Stimulated activated CD8-positive, alpha-beta memory T cell treated with anti-CD3 and anti-CD28 coated beads, Interleukin-4, amount 100 ng/mL, for 1 hour (primary cell): ENCODE measurements around the gene TIMM17A.

Source experiments
- DNase-seq, 2 donors: peaks; one replicate each; pipeline ENCODE4 v3.0.0-alpha.2; 2020; ENCODE audit warnings: low read depth in 2 of 2, low spot score in 1 of 2

Gene TIMM17A

GRCh38 chr1:201955009-201955728 lies at the start of gene TIMM17A:
TSS of gene TIMM17A (plus strand) at chr1:201955503. CDS start at chr1:201955527, 24 bp downstream.
- DNase-seq, result peak; percentile 80 to 85

DNA sequence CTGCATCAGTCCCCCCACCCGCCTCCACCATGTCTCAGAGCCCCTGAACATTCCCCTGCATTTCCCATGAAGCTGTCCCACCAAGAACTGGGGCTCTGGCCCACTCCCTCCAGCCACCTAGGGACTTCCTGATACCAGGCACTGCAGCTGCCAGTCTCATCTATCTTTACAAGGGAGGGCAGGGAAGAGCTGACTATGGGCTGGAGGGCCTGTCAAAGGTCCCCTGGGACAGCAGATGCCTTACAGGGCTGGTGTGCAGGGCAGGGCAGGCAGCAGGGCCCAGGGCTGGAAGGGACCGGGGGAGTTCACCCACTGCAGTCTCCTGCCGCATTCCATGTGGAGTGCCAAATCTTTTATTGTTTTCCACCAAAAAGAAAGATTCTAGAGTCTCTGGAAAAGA lies 49.0 kb upstream of the TIMM17A start:
- no peak for DNase-seq

DNA sequence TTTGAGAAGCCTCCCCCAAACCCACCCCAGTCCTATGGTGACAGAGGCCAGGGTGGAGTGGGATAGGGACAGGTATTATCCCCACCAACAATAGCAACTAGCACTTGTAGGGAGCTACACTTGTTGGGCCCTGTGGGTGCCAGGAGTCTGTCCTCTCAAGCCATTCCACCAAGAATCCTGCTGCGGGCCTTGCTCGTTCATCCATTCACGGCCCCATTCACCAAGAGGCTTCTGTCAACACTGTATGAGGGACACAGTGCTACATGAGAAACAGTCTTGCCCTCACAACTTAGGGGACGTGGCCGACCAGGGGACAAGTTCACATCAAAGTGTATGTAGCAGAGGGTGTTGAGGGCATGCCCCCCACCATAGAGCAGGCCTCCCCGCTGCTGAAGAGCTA lies 47.7 kb upstream of the TIMM17A start:
- no peak for DNase-seq

- no peak for DNase-seq
These were observed 43.3 kb upstream of the TIMM17A start for GRCh38 chr1:201911826-201912571.

DNA sequence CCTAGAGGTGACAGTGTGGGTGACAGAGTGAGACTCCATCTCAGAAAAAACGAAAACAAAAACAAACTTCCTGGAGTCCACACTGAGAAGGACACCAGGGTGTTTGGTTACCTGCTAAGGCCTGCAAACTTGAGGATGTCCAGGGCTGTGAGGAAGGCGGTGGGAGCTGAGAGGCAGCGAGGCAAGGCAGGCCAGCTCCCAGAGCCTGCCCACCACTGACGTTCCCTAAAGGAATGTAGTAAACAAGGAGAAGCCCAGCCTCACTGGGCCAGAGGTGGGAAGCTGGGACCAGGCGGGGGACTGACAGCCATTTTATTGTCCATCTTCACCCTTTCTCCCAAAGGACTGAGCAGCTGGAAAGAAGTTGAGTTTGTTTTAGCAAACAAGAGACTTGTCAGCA lies 42.5 kb upstream of the TIMM17A start:
- no peak for DNase-seq

GRCh38 chr1:201914456-201915235 lies 40.7 kb upstream of the TIMM17A start:
- no peak for DNase-seq

- no peak for DNase-seq
These were observed 38.6 kb upstream of the TIMM17A start for GRCh38 chr1:201916649-201917249.

DNA sequence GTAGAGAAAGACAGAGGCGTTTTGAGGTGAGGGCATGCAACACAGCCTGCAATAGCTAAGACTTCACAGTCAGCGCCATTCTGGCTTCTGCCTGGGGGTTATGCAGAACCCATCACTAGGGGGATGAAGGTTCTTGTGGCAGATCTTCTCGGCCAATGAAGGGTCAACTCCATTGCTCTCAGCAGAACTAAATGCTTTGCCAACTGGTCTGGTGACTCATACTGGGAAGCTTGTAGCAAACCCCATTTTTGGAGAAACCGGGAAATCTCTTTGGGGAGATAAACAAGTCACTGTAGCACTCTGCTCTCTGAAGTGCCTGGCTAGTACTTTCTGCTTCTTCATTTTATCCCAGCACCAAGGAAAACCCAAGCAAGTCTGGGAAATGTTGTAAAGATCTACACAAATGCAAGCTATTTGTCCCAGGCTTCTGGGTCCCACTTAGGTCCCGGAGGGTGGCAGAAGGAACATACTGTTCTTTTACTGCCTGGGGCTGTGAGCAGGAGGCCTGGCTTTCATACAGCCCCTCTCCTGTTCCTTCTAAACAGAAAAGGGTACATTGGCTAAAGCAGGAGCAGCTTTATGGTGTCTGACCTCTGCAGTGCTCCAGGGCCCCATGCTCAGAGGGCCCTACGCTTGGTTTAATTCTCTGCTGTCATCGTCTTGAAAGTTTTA lies 37.8 kb upstream of the TIMM17A start:
- no peak for DNase-seq

GRCh38 chr1:201918343-201918742 lies 37.0 kb upstream of the TIMM17A start:
- DNase-seq, result no peak

DNA sequence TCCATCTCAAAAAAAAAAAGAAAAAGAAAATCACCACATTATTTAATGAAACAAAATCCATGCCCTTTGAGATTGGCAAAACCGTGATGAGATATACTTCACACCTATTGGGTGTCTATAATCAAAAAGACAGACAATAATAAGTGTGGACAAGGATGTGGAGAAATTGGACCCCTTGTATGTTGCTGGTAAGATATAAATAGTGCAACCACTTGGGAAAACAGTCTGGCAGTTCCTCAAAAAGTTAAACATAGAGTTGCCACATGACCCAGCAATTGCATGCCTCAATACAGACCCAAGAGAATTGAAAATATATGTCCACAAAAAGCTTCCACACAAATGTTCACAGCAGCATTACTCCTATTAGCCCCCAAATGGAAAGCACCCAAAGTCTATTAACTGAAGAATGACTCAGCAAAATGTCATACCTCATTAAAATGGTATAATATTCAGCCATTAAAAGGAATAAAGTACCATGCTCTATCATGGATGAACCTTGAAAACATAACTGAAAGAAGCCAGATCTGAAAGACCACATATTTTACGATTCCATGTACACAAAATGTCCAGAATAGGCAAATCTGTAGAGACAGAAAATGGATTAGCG lies 33.2 kb upstream of the TIMM17A start:
- DNase-seq, result no peak

DNA sequence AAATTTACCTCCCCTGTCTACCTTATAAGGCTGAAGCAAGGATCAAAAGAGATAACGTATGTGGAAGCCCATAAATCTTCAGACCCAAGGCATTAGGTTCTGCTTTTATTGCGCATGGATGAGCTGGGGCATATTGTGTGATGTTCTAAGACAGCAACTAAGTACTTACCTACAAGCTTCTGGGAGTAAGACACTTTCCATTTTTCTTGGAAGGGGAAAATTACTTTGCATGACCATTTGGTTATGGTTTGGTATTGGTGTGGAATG lies 30.1 kb upstream of the TIMM17A start:
- no peak for DNase-seq

- DNase-seq, result no peak
These were observed 29.2 kb upstream of the TIMM17A start for GRCh38 chr1:201925981-201926645.

DNA sequence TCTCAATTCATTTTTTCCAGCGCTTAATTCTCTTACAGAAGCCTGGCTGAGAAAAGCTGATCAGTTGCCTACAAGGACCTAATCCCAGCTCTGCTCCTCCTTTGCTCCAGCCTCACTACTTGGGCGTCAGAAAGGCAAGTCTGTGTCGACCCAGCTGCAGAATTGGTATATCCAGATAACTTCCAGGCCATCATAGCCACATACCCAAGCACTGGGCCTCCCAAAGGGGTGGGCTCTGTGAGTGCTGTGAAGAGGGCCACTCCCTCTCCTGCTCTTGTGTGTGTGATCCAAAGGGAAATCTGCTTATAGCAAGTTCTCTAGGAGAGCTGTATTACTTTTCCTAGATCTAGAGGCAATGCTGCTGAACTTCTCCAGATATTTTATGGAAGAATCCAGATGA lies 27.0 kb upstream of the TIMM17A start:
- no peak for DNase-seq

- no peak for DNase-seq
These were observed 25.2 kb upstream of the TIMM17A start for GRCh38 chr1:201930137-201930536.

DNA sequence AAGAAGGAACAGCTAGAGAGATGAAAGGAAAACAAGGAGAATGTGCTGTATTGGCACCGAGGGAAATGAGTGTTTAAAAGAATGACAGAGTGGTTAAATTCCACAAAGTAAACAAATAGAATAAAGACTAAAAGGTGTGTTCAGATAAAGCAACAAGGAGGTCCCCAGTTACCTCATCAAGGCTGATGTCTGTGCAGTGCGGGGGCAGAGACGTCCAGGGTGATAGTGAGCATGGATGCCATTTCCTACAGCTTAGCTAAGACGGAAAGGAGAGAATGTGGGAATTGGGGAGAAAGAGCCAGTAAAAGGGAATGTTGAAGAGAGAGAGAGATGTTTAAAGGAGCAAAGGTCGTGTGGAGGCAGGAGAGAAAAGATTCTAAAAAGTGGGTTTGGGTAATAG lies 24.5 kb upstream of the TIMM17A start:
- DNase-seq, result no peak

DNA sequence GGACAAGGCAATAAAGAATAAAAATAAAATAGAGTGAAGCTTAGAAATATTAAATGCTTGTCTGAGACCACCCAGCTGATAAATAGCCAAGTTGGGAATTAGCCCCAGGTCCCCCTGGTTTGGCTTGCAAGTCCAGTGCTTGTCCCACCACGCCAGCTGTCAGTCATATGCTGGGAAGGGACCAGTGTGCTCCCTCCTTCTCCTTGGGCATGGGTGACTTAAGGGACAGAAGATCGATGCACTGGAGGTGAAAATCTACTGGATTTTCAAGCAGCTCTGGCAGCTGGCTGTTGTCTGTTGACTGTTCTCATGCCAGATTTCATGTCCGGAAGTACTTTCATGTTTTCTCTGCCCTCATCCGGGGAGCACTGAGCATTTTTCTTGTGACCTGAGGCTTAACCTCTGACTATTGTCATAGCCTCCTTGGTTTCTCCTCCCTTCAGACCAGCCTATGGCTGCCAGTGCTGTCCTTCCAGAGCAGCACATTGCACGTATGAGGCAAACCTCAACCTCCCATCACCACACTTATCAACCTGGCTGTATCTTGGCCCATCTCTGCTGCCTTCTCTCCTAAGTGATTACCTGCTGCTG lies 21.4 kb upstream of the TIMM17A start:
- DNase-seq, result no peak

DNA sequence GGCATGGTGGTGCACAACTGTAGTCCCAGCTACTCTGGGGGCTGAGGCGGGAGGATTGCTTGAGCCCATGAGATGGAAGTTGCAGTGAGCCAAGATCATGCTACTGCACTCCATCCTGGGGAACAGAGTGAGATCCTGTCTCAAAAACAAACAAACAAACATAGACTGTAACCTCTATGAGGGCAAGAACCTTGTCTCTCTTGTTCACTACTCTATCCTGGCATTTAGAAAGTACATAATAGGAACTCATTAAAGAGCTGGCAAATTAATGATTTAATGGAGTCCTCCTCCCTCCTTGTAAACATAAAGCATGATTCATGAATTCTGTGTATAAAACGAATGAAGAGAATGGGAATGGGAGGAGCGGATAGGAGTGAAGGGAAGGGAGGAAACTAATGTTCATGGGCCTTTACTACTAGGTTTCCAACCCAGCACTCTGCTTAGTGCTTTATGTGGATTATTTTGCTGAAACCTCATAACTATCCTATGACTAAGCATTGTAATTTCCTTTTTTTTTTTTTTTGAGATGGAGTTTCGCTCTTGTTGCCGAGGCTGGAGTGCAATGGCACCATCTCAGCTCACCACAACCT lies 17.6 kb upstream of the TIMM17A start:
- DNase-seq, result no peak

DNA sequence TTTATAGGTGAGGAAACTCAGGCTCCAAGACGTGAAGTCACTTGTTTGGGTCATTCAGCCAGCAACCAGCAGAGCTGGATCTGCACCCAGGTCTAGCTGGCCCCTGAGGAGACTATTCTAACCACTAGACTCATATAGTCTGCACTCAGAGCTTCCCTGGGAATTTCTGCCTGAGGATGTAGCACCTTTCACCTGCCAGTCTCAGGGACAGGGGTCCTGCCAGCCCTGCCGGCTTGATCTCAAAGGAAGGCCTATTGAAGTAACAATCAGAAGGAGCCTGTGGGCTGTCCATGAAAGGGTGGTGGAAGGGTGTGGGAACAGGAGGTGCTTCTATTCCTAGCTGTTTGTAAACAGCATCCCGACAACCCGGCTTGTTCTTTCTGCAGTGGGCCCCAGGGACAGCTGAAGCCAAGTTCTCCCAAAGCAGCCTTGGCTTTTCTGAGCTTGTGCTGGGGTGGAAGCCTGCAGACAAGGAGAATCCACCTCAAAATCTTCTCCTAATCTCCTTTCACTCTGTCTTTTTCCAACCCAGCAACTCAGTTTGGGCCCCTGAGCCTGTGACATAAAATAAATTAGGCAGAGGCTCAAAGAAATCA lies 16.8 kb upstream of the TIMM17A start:
- no peak for DNase-seq

- DNase-seq, result no peak
These were observed 16.2 kb upstream of the TIMM17A start for GRCh38 chr1:201939148-201939547.
